Subcutaneous adipose tissue (tissue), 4 donors: ENCODE measurements around the gene DAAM1. TPM values are rescaled to one million over a fixed set of nuclear protein-coding genes. Genes with fewer than 3 reads are reported as not detected.

Experiments used
- CTCF ChIP-seq: fragments of 450-650 bp; IDR thresholded peaks from one replicate; pipeline ENCODE4 v1.5.1; 2016; ENCODE audit warnings: low read depth, mild to moderate bottlenecking, control low read depth, antibody characterized with exemption, moderate library complexity
- total RNA-seq, 4 donors: library from RNA; depleted of rRNA; stranded (reverse); fragments of >200 nt; gene quantifications; one replicate each; pipeline ENCODE4 v1.1.0, GENCODE V29; 2016

The DAAM1 gene
- total RNA-seq, 4 donors from 2014 or later, result 42.3 to 98.0 (median 59.0) TPM

- TF ChIP-seq CTCF, result no peak
Observed at GRCh38 chr14:59336706-59337105, 148.2 kb downstream of the DAAM1 start.

GRCh38 chr14:59337141-59337611, 148.7 kb downstream of the DAAM1 start:
- TF ChIP-seq CTCF, result no peak

GRCh38 chr14:59338761-59339160, 150.3 kb downstream of the DAAM1 start:
- TF ChIP-seq CTCF, result no peak

GRCh38 chr14:59339524-59340330, 151.3 kb downstream of the DAAM1 start:
- no peak for TF ChIP-seq CTCF

GRCh38 chr14:59341858-59342477, 153.5 kb downstream of the DAAM1 start:
- TF ChIP-seq CTCF, result no peak

GRCh38 chr14:59342516-59343484, 154.3 kb downstream of the DAAM1 start:
- no peak for TF ChIP-seq CTCF

GRCh38 chr14:59343585-59343984, 155.1 kb downstream of the DAAM1 start:
- no peak for TF ChIP-seq CTCF
